ENCODE results near the gene HDAC4.

The HDAC4 gene

DNA sequence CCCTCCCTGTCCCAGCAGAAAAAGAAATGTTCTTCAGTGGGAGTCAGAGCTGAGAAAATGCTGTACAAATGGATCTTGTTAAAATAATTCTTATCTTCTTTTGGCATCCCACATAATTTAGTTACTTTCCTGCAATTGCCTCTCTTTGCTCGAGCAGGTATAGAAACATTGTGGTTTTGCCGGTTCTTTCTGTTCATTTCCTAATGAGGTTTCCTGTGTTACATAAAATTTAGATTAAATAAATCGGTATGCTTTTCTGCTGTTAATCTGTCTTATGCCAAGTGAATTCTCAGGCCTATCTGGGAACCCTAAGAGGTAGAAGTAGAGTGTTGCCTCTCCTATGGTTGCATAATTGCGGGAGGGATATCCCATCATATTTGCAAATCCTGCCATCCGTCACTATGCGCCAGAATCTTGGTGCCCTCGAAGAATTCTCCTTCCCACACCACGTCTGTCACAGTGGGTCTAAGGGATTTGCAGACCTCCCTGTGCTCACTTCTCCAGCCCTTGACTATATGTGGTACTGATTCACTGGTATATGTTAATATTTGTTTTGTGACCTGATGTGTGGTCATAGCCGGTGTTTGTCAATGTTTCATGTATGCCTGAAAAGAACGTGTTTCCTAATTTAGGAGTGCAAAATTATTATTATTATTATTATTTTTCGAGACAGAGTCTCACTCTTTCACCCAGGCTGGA is 12.2 kb upstream of the HDAC4 start:
- ATAC-seq (replicated peaks) (peak; percentile 83), DNase-seq (no peak)
- Mint-ChIP-seq H3K36me3 (ENCODE audit: insufficient read depth) (peaks cover 5% of the 10 kb centered on the region), H3K27me3 (peaks cover 2 to 12% of the 10 kb centered on the region in 2 donors), H3K4me3 (peak overlapping the region; percentile 67 to 69), H3K27ac (no peak overlapping the region), H3K9me3 (peaks cover 0 to 8% of the 10 kb centered on the region in 2 donors), H3K4me1 (ENCODE audit: low read depth in 2 of 2) (peaks cover 18 to 25% of the 10 kb centered on the region in 2 donors)

DNA sequence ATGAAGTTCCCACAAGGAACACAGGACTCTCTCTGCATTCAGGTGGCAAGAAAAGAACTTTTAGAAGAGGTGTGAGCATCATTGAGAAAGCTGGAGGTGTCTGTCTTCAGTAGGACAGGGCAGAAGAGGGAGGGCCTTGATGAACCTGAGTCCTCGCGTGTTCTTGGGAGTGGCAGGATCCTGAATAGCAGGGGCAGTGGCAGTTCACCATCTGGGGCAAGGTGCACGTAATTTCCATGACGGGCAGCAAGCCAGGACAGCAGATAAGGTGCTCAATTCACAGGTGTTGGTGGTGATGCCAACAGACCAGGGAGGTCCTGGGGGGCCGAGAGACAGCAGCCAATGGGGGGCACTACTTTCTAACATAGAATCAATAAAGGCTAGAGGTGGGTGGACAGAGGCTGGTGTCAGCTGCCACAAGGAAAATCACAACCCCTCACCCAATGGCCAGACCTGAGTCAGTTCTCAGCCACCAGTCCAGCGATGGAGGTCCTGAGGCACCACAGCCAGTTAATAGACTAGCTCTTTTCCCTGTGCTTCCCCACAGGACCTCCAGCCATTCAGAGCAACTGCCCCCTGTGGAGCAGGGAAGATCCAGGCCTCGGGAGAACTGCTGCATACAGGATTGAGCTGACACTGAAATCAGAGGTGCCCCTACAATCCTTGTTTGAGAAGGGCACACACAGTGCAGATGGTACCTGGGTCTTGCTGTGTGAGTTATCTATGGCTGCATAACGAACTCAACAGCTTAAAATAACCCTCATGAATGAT is 10.9 kb upstream of the HDAC4 start:
- peaks cover 0 to 8% of the 10 kb centered on the region in 2 donors for H3K9me3 Mint-ChIP-seq
- ATAC-seq (replicated peaks) (no peak), DNase-seq (no peak)
- peaks cover 0 to 21% of the 10 kb centered on the region in 2 donors for H3K27me3 Mint-ChIP-seq
- peak overlapping the region in 1 of 2 donors; percentile 67 for H3K4me3 Mint-ChIP-seq
- H3K4me1 Mint-ChIP-seq (ENCODE audit: low read depth in 2 of 2) = peaks cover 18 to 25% of the 10 kb centered on the region in 2 donors
- peaks cover 5% of the 10 kb centered on the region for H3K36me3 Mint-ChIP-seq (ENCODE audit: insufficient read depth)
- no peak overlapping the region for H3K27ac Mint-ChIP-seq

DNA sequence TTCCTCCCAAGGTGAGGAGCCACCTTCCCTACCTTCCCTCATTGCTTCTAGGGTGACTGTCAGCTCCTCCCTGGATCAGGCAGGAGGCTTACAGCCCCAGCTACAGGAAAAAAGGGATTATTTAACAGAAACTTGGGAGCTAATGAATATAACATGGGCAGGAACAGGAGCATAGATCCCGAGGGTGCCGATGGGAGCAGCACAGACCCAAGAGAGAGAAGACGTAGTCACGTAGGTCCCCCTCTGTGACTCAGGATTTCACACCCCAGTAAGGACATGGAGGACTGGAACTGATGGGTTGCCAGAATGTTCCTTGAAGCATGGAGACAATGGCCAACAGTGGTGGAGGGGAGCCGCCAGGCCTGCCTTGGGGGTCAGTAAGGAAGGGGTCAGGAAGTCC is 10.3 kb upstream of the HDAC4 start:
- H3K4me3 Mint-ChIP-seq = no peak overlapping the region
- H3K9me3 Mint-ChIP-seq = peaks cover 0 to 8% of the 10 kb centered on the region in 2 donors
- DNase-seq (no peak), ATAC-seq (replicated peaks) (no peak)
- peaks cover 18 to 25% of the 10 kb centered on the region in 2 donors for H3K4me1 Mint-ChIP-seq (ENCODE audit: low read depth in 2 of 2)
- H3K27me3 Mint-ChIP-seq = peaks cover 0 to 23% of the 10 kb centered on the region in 2 donors
- H3K36me3 Mint-ChIP-seq (ENCODE audit: insufficient read depth) = peaks cover 5% of the 10 kb centered on the region
- H3K27ac Mint-ChIP-seq = no peak overlapping the region

DNA sequence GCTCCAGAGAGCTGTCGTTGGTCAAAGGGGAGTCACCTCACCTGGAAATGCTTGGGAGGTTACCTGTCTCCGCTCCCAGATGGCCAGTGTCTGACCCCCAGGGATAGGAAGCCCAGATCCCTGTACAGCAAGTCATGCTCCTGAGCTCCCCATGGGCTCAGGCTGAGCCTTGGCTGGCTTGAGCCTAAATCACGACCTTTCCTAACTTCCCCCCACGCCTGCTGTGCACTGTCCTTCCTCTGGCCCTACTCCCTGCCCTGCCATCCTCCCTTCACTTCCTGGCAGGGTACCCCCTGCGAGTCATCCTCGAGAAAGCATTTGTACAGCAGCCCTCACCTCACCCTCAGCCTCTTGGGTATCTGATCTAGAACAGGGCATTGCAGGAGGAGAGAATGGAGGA is 9.2 kb upstream of the HDAC4 start:
- Mint-ChIP-seq H3K27ac (no peak overlapping the region), H3K27me3 (peaks cover 0 to 26% of the 10 kb centered on the region in 2 donors)
- no peak for DNase-seq

DNA sequence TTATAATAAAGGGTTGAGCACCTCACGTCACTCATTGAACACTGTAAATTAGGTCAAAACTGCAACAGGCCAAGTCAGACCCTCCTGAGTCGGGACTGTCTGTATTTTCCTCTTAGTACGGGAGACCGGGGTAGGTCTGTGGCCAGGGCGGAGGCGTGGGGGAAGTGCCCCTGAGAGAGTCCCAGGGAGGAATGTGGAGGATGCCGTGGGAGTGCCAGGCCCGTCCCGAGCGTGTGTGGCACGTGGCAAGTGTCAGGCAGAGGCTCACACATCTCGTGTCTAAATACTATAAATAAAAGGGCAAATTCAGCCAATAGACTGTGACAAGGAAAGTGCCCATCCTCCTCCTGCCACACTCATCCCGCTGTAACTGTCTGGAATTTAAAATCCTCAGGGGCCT is 6.3 kb upstream of the HDAC4 start:
- Mint-ChIP-seq H3K4me1 (ENCODE audit: low read depth in 2 of 2) (peaks cover 12 to 15% of the 10 kb centered on the region in 2 donors), H3K4me3 (no peak overlapping the region), H3K27me3 (peaks cover 0 to 26% of the 10 kb centered on the region in 2 donors), H3K36me3 (ENCODE audit: insufficient read depth) (peaks cover 2% of the 10 kb centered on the region), H3K27ac (no peak overlapping the region), H3K9me3 (no peaks in the 10 kb centered on the region)
- DNase-seq = no peak
- no peak for ATAC-seq (replicated peaks)

More for the DNA sequence above, 9.2 kb upstream of the HDAC4 start:
- ATAC-seq (replicated peaks) = no peak
- H3K9me3 Mint-ChIP-seq = peaks cover 0 to 8% of the 10 kb centered on the region in 2 donors
- H3K36me3 Mint-ChIP-seq (ENCODE audit: insufficient read depth) = peaks cover 5% of the 10 kb centered on the region
- peaks cover 18 to 25% of the 10 kb centered on the region in 2 donors for H3K4me1 Mint-ChIP-seq (ENCODE audit: low read depth in 2 of 2)
- no peak overlapping the region for H3K4me3 Mint-ChIP-seq

DNA sequence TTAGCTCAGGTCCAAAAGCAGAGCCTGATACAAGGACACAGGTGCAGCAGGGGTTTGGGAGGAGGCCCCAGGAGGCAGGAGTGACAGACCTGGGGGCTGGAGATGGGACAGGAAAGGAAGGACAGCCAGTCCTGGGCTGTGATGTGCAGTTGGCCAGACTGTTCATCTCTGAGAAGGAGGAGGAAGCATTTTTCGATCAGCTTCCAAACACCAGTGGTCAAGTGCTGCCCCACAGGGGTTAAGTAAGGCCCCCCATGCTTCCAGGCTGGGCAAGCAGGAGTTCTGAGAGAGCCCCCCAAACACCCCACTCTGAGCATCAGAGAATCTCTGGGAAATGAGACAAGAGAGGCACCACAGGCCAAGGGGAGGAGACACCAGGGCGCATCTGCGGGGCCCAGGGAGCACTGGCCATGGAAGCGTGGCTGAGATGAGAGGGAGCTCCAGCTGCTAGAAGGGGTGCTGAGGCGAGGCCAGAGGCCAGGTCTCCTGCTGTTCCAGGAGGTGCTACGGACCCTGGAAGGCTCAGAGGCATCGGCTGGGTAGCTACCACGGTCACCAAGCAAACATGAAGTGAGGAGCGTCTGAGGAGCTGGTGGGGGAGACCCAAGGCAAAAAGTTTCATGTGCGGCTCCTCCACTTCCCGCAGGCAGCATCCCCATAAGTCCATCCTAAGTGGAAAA is 5.6 kb upstream of the HDAC4 start:
- Mint-ChIP-seq H3K36me3 (ENCODE audit: insufficient read depth) (peaks cover 3% of the 10 kb centered on the region), H3K27ac (no peak overlapping the region), H3K9me3 (no peaks in the 10 kb centered on the region), H3K4me3 (no peak overlapping the region), H3K4me1 (ENCODE audit: low read depth in 2 of 2) (peaks cover 13 to 15% of the 10 kb centered on the region in 2 donors), H3K27me3 (peaks cover 0 to 26% of the 10 kb centered on the region in 2 donors)
- ATAC-seq (replicated peaks) (no peak), DNase-seq (no peak)

DNA sequence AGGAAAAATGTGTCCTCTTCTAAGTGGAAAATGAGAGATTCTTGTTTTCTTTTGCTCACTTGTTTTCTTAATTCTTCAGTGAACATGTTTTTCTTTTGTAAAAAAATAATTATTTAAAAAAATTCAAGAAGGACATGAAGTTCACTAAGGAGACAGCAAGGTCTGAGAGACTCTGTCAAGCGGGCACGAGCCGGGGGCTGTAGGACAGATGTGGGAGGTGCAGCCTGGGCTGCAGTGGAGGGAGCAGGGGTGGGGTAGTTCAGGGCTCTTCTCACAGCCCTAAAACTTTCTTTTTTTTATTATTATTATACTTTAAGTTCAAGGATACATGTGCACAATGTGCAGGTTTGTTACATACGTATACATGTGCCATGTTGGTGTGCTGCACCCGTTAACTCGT is 4.3 kb upstream of the HDAC4 start:
- Mint-ChIP-seq H3K4me1 (ENCODE audit: low read depth in 2 of 2) (peaks cover 10 to 15% of the 10 kb centered on the region in 2 donors), H3K27ac (no peak overlapping the region), H3K4me3 (no peak overlapping the region), H3K27me3 (peaks cover 0 to 26% of the 10 kb centered on the region in 2 donors), H3K9me3 (no peaks in the 10 kb centered on the region), H3K36me3 (ENCODE audit: insufficient read depth) (peaks cover 8% of the 10 kb centered on the region)
- no peak for ATAC-seq (replicated peaks)
- DNase-seq = no peak

DNA sequence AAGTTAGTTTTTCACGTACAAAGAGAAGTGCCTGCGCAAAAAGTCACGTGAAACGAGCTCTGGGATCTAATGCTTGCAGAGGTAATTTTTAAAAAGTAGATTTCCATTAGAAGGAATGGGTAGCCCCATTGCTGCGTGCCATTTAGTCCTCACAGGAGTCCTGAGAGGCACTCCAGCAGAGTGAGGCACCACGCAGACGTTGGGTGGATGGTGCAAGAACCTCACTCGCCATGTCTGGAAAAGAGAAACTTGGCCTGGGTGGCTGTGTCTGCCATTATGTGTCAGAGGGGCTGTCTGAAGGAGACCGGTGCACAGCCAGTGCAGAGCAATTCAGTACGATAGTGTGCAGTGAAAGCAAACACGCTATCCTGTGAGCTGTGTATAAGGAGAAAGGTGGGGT is 1.8 kb upstream of the HDAC4 start:
- Mint-ChIP-seq H3K9me3 (no peaks in the 10 kb centered on the region), H3K27ac (peak overlapping the region; percentile 98 to 99), H3K27me3 (peaks cover 0 to 21% of the 10 kb centered on the region in 2 donors), H3K4me1 (ENCODE audit: low read depth in 2 of 2) (peaks cover 21 to 22% of the 10 kb centered on the region in 2 donors), H3K36me3 (ENCODE audit: insufficient read depth) (peaks cover 14% of the 10 kb centered on the region), H3K4me3 (peak overlapping the region; percentile 93 to 95)
- DNase-seq (no peak), ATAC-seq (replicated peaks) (no peak)

DNA sequence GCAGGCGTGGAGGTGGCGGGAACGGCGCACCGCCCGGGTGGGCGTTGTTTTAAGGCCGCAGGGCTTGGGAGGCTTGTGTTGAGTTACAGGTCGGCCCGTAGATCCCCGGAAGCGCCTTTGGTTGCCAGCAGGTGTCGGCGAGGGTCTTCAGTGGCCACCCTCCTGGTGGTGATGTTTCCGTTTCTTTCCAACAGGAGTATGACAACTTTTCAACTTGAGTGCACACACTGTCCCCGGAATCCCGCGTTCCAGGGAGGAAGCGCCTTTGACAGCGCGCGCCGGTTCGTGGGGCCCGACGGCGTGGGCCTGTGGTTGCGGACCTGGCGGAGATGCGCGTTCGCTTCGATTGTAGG is 1.0 kb upstream of the HDAC4 start:
- Mint-ChIP-seq H3K27ac (peak overlapping the region; percentile 98 to 99), H3K4me1 (ENCODE audit: low read depth in 2 of 2) (peaks cover 21 to 28% of the 10 kb centered on the region in 2 donors), H3K9me3 (no peaks in the 10 kb centered on the region), H3K27me3 (peaks cover 0 to 14% of the 10 kb centered on the region in 2 donors), H3K36me3 (ENCODE audit: insufficient read depth) (peaks cover 14% of the 10 kb centered on the region), H3K4me3 (peak overlapping the region; percentile 93 to 95)
- ATAC-seq (replicated peaks) (peak; percentile 2), DNase-seq (no peak)

DNA sequence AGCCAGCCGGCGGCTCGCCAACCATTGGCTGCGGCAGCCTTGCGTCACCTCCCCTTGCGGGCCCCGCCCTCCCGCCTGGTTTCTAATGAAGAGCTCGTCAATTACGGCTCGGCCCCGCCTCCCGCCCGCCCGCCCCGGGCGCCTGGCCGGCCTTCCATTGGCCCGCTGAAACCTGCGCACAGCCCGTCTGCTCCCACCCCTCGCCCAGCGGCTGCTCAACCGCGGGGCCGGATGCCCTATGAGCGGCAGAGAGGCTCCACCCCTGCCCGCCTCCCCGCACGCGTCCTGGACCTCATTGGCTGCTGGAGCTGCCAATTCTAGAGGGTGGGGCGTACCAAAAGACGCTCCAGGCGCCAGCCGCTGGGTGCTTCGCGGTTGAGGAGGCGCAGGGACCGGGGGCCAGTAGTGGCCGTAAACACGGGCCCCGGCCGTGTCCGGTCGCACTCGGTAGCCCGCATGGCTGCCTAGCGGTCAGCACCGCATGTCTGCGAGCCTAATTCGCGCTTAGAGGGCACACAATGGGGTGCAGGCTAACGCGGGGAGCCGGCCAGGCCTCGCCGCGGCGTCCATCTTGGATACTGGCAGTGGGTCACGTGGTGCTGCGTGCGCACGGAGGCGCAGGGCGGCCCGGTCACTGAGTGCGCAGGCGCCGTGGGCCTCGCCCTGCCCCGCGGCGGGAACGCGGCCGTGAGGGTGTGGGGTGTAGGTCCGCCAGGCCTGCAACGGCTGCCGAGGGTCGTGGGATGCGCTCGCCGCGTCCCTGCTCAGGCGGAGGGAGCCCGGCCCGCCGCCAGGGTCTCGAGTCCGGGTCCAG is 454 bp upstream of the HDAC4 start:
- peak; percentile 86 for ATAC-seq (replicated peaks)
- peaks cover 14% of the 10 kb centered on the region for H3K36me3 Mint-ChIP-seq (ENCODE audit: insufficient read depth)
- peak; percentile 99 for DNase-seq
- peak overlapping the region; percentile 93 to 95 for H3K4me3 Mint-ChIP-seq
- peaks cover 21 to 33% of the 10 kb centered on the region in 2 donors for H3K4me1 Mint-ChIP-seq (ENCODE audit: low read depth in 2 of 2)
- H3K9me3 Mint-ChIP-seq = no peaks in the 10 kb centered on the region
- H3K27ac Mint-ChIP-seq = peak overlapping the region; percentile 98 to 99
- H3K27me3 Mint-ChIP-seq = peaks cover 0 to 8% of the 10 kb centered on the region in 2 donors

DNA sequence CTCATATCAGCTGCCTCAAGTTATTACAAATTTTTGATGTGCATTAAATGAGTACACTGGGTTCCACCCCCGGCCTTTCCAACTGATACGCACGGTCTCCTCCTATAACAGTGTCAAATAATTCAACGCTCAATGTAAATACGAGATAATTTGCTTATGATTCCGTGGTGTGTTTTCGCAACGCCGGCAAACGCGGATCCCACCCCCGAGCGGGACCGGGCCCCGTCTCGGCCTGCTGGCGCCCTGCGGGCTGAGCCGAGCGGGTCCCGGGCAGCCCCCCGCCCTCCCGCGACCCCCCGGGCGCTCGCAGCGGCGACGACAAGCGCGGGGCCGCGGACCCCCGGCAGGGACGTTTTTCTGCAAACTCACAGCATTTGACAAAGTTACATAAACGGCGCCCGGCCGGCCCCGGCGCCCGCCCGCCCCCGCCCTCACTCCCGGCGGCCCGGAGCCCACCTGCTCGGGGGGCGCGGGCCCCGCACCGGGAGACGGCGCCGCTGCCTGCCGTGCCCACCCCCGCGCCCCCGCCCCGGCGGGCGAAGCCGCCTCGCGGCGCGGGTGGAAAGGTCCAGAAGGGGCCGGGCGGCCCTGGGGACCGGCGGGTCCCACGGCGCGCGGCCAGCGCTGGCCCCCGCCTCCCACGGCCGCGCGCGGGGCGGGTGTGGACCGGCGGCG is 762 bp downstream of the HDAC4 start:
- peaks cover 25 to 33% of the 10 kb centered on the region in 2 donors for H3K4me1 Mint-ChIP-seq (ENCODE audit: low read depth in 2 of 2)

DNA sequence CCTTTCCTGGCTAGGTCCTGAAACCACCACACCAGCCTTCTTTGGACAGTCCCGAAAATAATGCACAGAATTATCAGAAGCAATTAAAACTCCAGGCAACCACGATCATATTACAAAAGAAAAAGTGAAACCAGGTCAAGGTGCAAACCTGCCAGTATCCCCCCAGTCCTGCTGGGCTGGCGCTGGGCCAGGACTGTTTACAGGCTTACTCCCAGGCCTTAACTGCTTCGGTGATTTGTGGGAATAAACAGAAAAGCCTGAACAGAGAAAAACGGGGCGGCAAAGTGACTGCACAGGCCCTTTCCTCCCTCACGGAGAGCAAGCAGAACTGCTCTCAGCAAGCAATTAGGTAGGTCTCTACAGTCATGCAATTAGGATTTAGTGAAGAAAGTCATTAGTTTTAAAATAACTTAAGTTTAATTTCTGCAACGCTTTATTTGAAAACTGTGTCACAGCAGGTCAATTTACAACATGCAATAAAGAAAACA is 1.3 kb downstream of the HDAC4 start:
- Mint-ChIP-seq H3K4me3 (peak overlapping the region; percentile 91 to 93), H3K4me1 (ENCODE audit: low read depth in 2 of 2) (peaks cover 30 to 36% of the 10 kb centered on the region in 2 donors), H3K9me3 (no peaks in the 10 kb centered on the region), H3K27ac (peak overlapping the region; percentile 87 to 93), H3K27me3 (no peaks in the 10 kb centered on the region), H3K36me3 (ENCODE audit: insufficient read depth) (peaks cover 14% of the 10 kb centered on the region)
- peak; percentile 36 to 49 (median 43) for DNase-seq
- ATAC-seq (replicated peaks) = no peak

More for the DNA sequence above, 762 bp downstream of the HDAC4 start:
- peaks cover 14% of the 10 kb centered on the region for H3K36me3 Mint-ChIP-seq (ENCODE audit: insufficient read depth)
- H3K4me3 Mint-ChIP-seq = peak overlapping the region; percentile 91 to 93
- H3K27me3 Mint-ChIP-seq = no peaks in the 10 kb centered on the region
- peak overlapping the region; percentile 87 to 93 for H3K27ac Mint-ChIP-seq
- H3K9me3 Mint-ChIP-seq = no peaks in the 10 kb centered on the region
- ATAC-seq (replicated peaks) (no peak), DNase-seq (no peak)
